CD4-positive, alpha-beta T cell treated with Interleukin-15 for 4 hours (primary cell): ENCODE data around the gene ZNF331.
"Not testable (repeated sequence)": the region's sequence is repeated elsewhere in the genome, so short reads cannot be mapped to it uniquely, and the experiment has no call there.

Source experiments
- DNase-seq: peaks from one replicate; pipeline ENCODE4 v3.0.0-alpha.2; 2020; ENCODE audit warnings: low spot score

ZNF331 gene

GRCh38 chr19:53537521-53538377, at the start of gene ZNF331:
Gene ZNF331 (plus strand): TSS chr19:53538145. CDS start chr19:53569377, 31,232 bp downstream.
- peak; percentile 86 for DNase-seq

- no peak for DNase-seq
These were observed 45.8 kb upstream of the ZNF331 start for GRCh38 chr19:53492153-53492552.

- not testable (repeated sequence) for DNase-seq
These were observed 40.5 kb upstream of the ZNF331 start for GRCh38 chr19:53497311-53498023.

GRCh38 chr19:53498024-53498395, 39.9 kb upstream of the ZNF331 start:
- not testable (repeated sequence) for DNase-seq

- not testable (repeated sequence) for DNase-seq
These were observed 34.8 kb upstream of the ZNF331 start for GRCh38 chr19:53503151-53503550.

GRCh38 chr19:53503671-53504364, 34.1 kb upstream of the ZNF331 start:
- DNase-seq, result not testable (repeated sequence)

- DNase-seq, result not testable (repeated sequence)
These were observed 33.6 kb upstream of the ZNF331 start for GRCh38 chr19:53504365-53504703.

- no peak for DNase-seq
These were observed 33.1 kb upstream of the ZNF331 start for GRCh38 chr19:53504885-53505284.

- DNase-seq, result no peak
These were observed 31.2 kb upstream of the ZNF331 start for GRCh38 chr19:53506728-53507127.

- DNase-seq, result no peak
These were observed 30.2 kb upstream of the ZNF331 start for GRCh38 chr19:53507523-53508442.

GRCh38 chr19:53509443-53509842, 28.5 kb upstream of the ZNF331 start:
- no peak for DNase-seq

GRCh38 chr19:53509845-53510244, 28.1 kb upstream of the ZNF331 start:
- no peak for DNase-seq

- no peak for DNase-seq
These were observed 26.6 kb upstream of the ZNF331 start for GRCh38 chr19:53511357-53511756.

GRCh38 chr19:53511933-53512374, 26.0 kb upstream of the ZNF331 start:
- peak; percentile 44 for DNase-seq

- DNase-seq, result not testable (repeated sequence)
These were observed 22.9 kb upstream of the ZNF331 start for GRCh38 chr19:53515047-53515446.

GRCh38 chr19:53517114-53517741, 20.7 kb upstream of the ZNF331 start:
- no peak for DNase-seq

- no peak for DNase-seq
These were observed 19.8 kb upstream of the ZNF331 start for GRCh38 chr19:53518121-53518520.

GRCh38 chr19:53518716-53519115, 19.2 kb upstream of the ZNF331 start:
- no peak for DNase-seq

GRCh38 chr19:53519446-53519845, 18.5 kb upstream of the ZNF331 start:
- no peak for DNase-seq

- DNase-seq, result no peak
These were observed 17.8 kb upstream of the ZNF331 start for GRCh38 chr19:53520163-53520546.
